ENCODE data around the gene PDE11A. TPM values are rescaled to one million over a fixed set of nuclear protein-coding genes. Genes with fewer than 3 reads are reported as not detected.

The PDE11A gene
- total RNA-seq, 2 donors from 2014 or later: 1.5 to 1.9 TPM

DNA sequence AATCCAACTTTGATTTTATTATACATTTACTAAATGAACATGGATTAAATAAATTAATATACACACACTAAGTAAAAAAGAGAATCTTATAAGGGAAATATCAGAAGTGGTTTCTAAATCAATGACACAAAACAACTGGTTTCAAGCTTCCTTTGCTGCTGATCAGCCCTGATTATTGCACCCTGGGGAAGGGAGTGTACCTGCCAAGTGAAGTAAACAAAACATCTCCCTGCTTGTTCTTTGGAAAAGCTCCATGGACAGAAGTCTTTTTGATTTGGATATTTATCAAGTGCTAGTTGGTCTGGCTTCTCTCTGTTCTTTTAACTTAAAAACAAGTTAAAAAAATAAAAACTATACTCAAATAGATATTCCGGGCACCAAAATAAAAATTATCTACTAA is 190.1 kb downstream of the PDE11A start:
- no peak overlapping the region for H3K9ac ChIP-seq (ENCODE audit: extremely low read depth, low read length, poor library complexity, severe bottlenecking)
- H3K9me3 Mint-ChIP-seq: peaks cover 4% of the 10 kb centered on the region
- DNase-seq: no peak
- TF ChIP-seq, protein P1, sequence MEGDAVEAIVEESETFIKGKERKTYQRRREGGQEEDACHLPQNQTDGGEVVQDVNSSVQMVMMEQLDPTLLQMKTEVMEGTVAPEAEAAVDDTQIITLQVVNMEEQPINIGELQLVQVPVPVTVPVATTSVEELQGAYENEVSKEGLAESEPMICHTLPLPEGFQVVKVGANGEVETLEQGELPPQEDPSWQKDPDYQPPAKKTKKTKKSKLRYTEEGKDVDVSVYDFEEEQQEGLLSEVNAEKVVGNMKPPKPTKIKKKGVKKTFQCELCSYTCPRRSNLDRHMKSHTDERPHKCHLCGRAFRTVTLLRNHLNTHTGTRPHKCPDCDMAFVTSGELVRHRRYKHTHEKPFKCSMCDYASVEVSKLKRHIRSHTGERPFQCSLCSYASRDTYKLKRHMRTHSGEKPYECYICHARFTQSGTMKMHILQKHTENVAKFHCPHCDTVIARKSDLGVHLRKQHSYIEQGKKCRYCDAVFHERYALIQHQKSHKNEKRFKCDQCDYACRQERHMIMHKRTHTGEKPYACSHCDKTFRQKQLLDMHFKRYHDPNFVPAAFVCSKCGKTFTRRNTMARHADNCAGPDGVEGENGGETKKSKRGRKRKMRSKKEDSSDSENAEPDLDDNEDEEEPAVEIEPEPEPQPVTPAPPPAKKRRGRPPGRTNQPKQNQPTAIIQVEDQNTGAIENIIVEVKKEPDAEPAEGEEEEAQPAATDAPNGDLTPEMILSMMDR (conservative IDR thresholded peaks at IDR 0.05): no peak
- no peaks in the 10 kb centered on the region for H3K36me3 ChIP-seq (ENCODE audit: control insufficient read depth, insufficient read depth, low read length)
- 100% methylated on average over 1 of the region's 1 CpG; no CpG with 5 or more reads in 1 of the 2 experiments for WGBS, 2 experiments (ENCODE audit: insufficient coverage in 1 of 2, insufficient read length in 1 of 2)
- no peaks in the 10 kb centered on the region for H3K4me1 ChIP-seq (ENCODE audit: control insufficient read depth, insufficient read depth, low read length)
- no peak overlapping the region for H3K27ac ChIP-seq (ENCODE audit: low read depth, low read length)
- no peak overlapping the region for H3K4me3 Mint-ChIP-seq
- H3K4me1 Mint-ChIP-seq: peaks cover 2% of the 10 kb centered on the region
- no peak overlapping the region for H3K4me3 ChIP-seq (ENCODE audit: low read length)
- peaks cover 10% of the 10 kb centered on the region for H3K27me3 Mint-ChIP-seq (ENCODE audit: insufficient read depth)
- no peaks in the 10 kb centered on the region for H3K36me3 Mint-ChIP-seq (ENCODE audit: low read depth)
- H3K9me3 ChIP-seq (ENCODE audit: control insufficient read depth, low read length): peaks cover 14% of the 10 kb centered on the region
- no peak overlapping the region for H3K27ac Mint-ChIP-seq
- no peaks in the 10 kb centered on the region for H3K27me3 ChIP-seq (ENCODE audit: control insufficient read depth, insufficient read depth, low read length, poor library complexity, severe bottlenecking)

DNA sequence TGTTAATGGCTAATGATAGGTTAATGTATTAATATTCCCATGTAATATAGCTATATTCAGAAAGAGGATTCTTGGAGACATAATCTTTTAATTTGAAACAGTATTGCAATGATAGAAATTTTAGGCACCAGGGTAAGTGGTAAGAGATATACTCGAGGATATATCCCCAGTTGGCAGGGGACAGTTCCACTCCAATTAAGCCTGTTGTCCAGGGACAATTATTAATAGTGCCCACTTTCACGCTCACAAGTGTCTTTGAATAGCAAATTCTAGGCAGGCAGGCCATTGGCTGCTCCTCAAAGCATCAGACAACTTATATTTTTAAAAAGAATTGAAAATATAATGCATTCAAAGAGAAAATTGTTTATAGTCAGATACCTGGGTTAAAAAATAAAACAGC is 190.7 kb downstream of the PDE11A start:
- DNase-seq: no peak
- Histone ChIP-seq H3K9me3 (ENCODE audit: control insufficient read depth, low read length) (peaks cover 14% of the 10 kb centered on the region), H3K9ac (ENCODE audit: extremely low read depth, low read length, poor library complexity, severe bottlenecking) (no peak overlapping the region), H3K27me3 (ENCODE audit: control insufficient read depth, insufficient read depth, low read length, poor library complexity, severe bottlenecking) (no peaks in the 10 kb centered on the region), H3K27ac (ENCODE audit: low read depth, low read length) (no peak overlapping the region), H3K4me1 (ENCODE audit: control insufficient read depth, insufficient read depth, low read length) (no peaks in the 10 kb centered on the region), H3K4me3 (ENCODE audit: low read length) (no peak overlapping the region), H3K36me3 (ENCODE audit: control insufficient read depth, insufficient read depth, low read length) (no peaks in the 10 kb centered on the region)
- Mint-ChIP-seq H3K9me3 (peaks cover 4% of the 10 kb centered on the region), H3K4me3 (no peak overlapping the region), H3K4me1 (peaks cover 6% of the 10 kb centered on the region), H3K27ac (no peak overlapping the region), H3K36me3 (ENCODE audit: low read depth) (no peaks in the 10 kb centered on the region), H3K27me3 (ENCODE audit: insufficient read depth) (peaks cover 10% of the 10 kb centered on the region)
- TF ChIP-seq, protein P1 (conservative IDR thresholded peaks at IDR 0.05): no peak
- 86 to 96% methylated on average over 1 to 2 of the region's 2 CpGs for WGBS, 2 experiments (ENCODE audit: insufficient coverage in 1 of 2, insufficient read length in 1 of 2)

DNA sequence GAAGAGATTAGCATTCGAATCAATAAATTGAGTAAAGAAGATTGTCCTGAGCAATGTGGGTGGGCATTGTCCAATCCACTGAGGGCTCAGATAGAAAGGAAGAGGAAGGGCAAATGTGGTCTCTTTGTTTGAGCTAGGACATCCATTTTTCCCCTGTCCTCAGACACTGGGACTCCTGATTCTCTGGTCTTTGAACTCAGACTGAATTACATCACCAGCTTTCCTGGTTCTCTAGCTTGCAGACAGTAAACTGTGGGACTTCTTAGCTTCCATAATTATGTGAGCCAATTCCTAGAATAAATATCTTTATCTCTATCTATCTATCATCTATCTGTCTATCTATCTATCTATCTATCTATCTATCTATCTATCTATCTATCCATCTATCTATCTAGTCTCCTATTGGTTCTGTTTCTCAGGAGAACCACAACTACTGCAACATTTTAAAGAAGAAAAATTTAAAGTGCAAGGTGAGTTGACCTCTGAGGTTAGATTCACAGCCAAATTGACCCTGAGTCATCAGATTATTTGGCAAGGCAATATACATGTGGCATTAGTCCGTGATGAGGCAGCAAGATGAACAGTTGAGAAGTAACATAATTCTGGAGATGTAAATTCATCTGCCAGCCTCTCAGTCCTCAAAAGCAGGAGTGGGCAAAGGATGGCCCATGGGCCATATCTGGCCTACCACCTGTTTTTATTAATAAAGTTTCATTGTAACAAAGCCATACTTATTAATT is 191.4 kb downstream of the PDE11A start:
- TF ChIP-seq, protein P1 (conservative IDR thresholded peaks at IDR 0.05): no peak
- no peak overlapping the region for H3K27ac ChIP-seq (ENCODE audit: low read depth, low read length)
- 92 to 100% methylated on average over 2 of the region's 2 CpGs for WGBS, 2 experiments (ENCODE audit: insufficient coverage in 1 of 2, insufficient read length in 1 of 2)
- H3K27ac Mint-ChIP-seq: no peak overlapping the region
- no peaks in the 10 kb centered on the region for H3K36me3 Mint-ChIP-seq (ENCODE audit: low read depth)
- peaks cover 4% of the 10 kb centered on the region for H3K9me3 Mint-ChIP-seq
- H3K4me1 Mint-ChIP-seq: peaks cover 6% of the 10 kb centered on the region
- H3K9me3 ChIP-seq (ENCODE audit: control insufficient read depth, low read length): peaks cover 14% of the 10 kb centered on the region
- no peak for DNase-seq
- H3K27me3 Mint-ChIP-seq (ENCODE audit: insufficient read depth): peaks cover 10% of the 10 kb centered on the region
- H3K4me1 ChIP-seq (ENCODE audit: control insufficient read depth, insufficient read depth, low read length): no peaks in the 10 kb centered on the region
- H3K4me3 ChIP-seq (ENCODE audit: low read length): no peak overlapping the region
- H3K36me3 ChIP-seq (ENCODE audit: control insufficient read depth, insufficient read depth, low read length): no peaks in the 10 kb centered on the region
- no peaks in the 10 kb centered on the region for H3K27me3 ChIP-seq (ENCODE audit: control insufficient read depth, insufficient read depth, low read length, poor library complexity, severe bottlenecking)
- H3K9ac ChIP-seq (ENCODE audit: extremely low read depth, low read length, poor library complexity, severe bottlenecking): no peak overlapping the region
- H3K4me3 Mint-ChIP-seq: no peak overlapping the region
